Islet precursor cell (in vitro differentiated cells): ENCODE data around the gene MLLT10.

Experiments used
- DNase-seq: peaks from one replicate; pipeline ENCODE4 v3.0.0-alpha.2; 2018

The MLLT10 gene

GRCh38 chr10:21533467-21534279 lies at the start of gene MLLT10:
MLLT10 (plus strand) TSS chr10:21534232; CDS start chr10:21534645, 413 bp downstream.
- DNase-seq, result peak; percentile 98

- DNase-seq, result peak; percentile 34
Measured at GRCh38 chr10:21487416-21488180, 46.4 kb upstream of the MLLT10 start.

- peak; percentile 11 for DNase-seq
Measured at GRCh38 chr10:21488246-21488956, 45.6 kb upstream of the MLLT10 start.

GRCh38 chr10:21488957-21489446 lies 45.0 kb upstream of the MLLT10 start:
- DNase-seq, result no peak

- DNase-seq, result no peak
Measured at GRCh38 chr10:21490028-21490710, 43.9 kb upstream of the MLLT10 start.

- DNase-seq, result no peak
Measured at GRCh38 chr10:21490711-21491105, 43.3 kb upstream of the MLLT10 start.

GRCh38 chr10:21492421-21492820 lies 41.6 kb upstream of the MLLT10 start:
- DNase-seq, result no peak

GRCh38 chr10:21493784-21494183 lies 40.2 kb upstream of the MLLT10 start:
- DNase-seq, result no peak

- peak; percentile 69 for DNase-seq
Measured at GRCh38 chr10:21494191-21495001, 39.6 kb upstream of the MLLT10 start.

- no peak for DNase-seq
Measured at GRCh38 chr10:21495002-21495751, 38.9 kb upstream of the MLLT10 start.

- DNase-seq, result peak; percentile 93
Measured at GRCh38 chr10:21495752-21496342, 38.2 kb upstream of the MLLT10 start.

GRCh38 chr10:21496343-21497176 lies 37.5 kb upstream of the MLLT10 start:
- peak; percentile 82 for DNase-seq

- DNase-seq, result peak; percentile 91
Measured at GRCh38 chr10:21497177-21497807, 36.7 kb upstream of the MLLT10 start.

GRCh38 chr10:21498377-21498776 lies 35.7 kb upstream of the MLLT10 start:
- no peak for DNase-seq

GRCh38 chr10:21498986-21499385 lies 35.0 kb upstream of the MLLT10 start:
- no peak for DNase-seq

GRCh38 chr10:21499701-21500577 lies 34.1 kb upstream of the MLLT10 start:
- peak; percentile 86 for DNase-seq

GRCh38 chr10:21500578-21500910 lies 33.5 kb upstream of the MLLT10 start:
- DNase-seq, result no peak

- no peak for DNase-seq
Measured at GRCh38 chr10:21501091-21501490, 32.9 kb upstream of the MLLT10 start.
